ENCODE data around the gene RBFOX1.

GRCh38 chr16:7746941-7747340 is 414.3 kb downstream of the RBFOX1 start:
- TF ChIP-seq CTCF (IDR thresholded peaks at IDR 0.05 in 2 of 3, conservative IDR thresholded peaks at IDR 0.05 in 1 of 3; ENCODE audit: borderline replicate concordance in 1 of 3, insufficient read depth in 1 of 3, low read depth in 2 of 3, low read length in 2 of 3) = no peak
- TF ChIP-seq RAD21 (IDR thresholded peaks at IDR 0.05; ENCODE audit: low read depth) = no peak
- TF ChIP-seq YY1 (IDR thresholded peaks at IDR 0.05; ENCODE audit: extremely low read depth, insufficient replicate concordance, low read depth, low read length) = no peak
- TF ChIP-seq EZH2 (IDR thresholded peaks at IDR 0.05) = no peak
- no peak for TF ChIP-seq MAX (IDR thresholded peaks at IDR 0.05)
- no peak for TF ChIP-seq POLR2A (IDR thresholded peaks at IDR 0.05; ENCODE audit: borderline replicate concordance, extremely low read depth, insufficient read depth, insufficient read length)
- no peak for TF ChIP-seq SRF (IDR thresholded peaks at IDR 0.05; ENCODE audit: low read depth)
- no peak for TF ChIP-seq CEBPB (IDR thresholded peaks at IDR 0.05; ENCODE audit: low read depth)
